NOMO-1 treated with DMSO at 0.1 percent for 48 hours (cell line): ENCODE results near the gene C5orf15.

Experiments used
- DNase-seq: peaks from one replicate; lab custom pipeline; 2025; ENCODE audit not compliant: unreplicated experiment; lab: John Stamatoyannopoulos, UW

Gene C5orf15

DNA sequence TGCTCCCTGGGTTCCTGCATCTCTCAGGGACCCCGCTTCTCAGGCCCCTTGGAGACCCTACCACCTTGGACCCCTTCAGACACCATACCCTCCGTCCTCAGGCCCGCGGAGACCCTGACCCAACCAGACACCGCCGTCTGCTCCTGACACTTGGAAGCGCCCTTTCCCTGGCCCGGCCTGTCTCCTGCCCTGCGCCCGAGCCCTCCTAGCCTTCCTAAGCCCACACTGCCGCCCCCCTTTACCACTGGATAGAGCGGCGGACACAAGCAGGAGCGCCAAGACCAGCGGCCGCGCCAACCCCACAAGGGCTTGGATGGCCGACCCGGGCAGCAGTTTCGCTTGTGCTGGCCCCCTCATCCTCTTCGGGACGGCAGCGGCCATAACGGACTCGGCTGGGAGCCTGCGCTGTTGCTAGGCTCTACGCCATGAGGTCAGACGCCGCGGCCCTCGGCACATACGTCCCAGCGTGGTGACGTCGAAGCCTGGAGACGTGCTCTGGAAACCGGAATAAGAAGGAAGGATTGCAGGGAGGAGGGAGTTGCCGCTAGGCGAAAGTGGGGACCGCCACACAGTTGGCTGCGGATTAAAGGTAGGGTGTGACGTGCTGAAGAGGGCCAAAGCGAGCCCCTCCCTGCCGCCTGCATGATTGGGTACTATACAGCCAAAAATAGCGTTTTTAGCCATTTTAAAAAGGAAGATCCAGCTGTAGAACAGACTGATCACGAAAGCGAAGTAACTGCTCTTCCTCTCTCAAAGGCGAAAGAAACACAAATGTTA, at the start of gene C5orf15:
C5orf15 (minus strand) TSS at position 422 of the 777 bp plus-strand sequence; CDS start at position 381, 41 bp downstream.
- peak; percentile 99 for DNase-seq

DNA sequence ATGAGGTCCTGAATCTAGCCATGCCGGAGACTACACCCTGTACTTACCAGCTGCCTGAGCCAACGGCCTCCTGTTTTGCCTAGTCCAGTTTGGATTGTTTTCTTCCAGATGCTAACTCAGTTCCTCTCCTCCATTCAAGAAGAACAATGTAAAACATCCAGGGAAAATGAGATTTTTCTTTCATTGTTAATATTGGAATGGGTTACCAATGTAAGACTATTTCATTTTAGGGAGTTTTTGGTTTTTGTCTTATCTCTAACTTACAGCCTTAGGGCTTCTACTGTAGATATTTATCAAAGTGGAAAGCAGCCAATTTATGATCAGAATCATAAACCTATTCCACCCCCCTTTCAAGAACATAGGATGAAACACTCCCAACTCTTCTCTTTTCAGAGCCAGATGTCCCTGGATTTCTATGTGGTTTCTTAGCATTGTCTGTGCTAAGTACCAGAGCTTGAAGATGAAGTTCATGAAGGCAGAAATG, 39.9 kb upstream of the C5orf15 start:
- DNase-seq, result no peak

DNA sequence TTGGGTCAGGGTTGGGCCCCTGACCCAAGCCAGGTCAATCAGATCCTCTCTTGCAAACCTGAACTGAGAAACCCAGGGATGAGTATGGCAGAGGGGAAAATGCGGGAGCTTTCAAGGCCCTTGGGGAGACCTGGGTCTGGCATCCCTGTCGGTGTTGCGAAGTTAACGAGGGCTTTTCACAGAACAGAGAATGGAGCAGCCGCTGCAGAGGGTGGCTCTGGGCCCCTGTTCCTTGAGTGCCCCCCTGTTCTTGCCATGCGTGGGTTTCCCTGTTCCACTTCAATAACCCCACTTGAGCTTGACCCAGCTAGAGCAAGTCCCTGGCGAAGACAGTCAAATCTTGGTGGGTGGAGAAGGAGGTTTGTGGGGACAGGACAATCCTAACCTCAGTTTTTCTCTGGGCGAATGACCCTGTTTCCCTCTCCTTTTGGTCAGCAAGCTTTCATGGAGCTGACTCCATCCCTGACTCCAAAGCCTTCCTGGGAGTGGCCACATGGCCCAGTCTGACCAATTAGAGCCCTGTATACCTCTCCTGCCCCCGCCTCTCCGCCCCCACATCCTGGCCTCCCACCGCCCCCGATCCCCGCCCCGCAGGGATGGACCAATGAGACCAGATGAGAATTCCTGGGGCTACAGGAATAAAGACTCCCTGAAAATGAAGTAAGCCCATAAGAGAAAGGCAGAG, 39.3 kb upstream of the C5orf15 start:
- DNase-seq, result no peak

GRCh38 chr5:134006115-134006514, 37.7 kb upstream of the C5orf15 start:
- DNase-seq, result no peak

DNA sequence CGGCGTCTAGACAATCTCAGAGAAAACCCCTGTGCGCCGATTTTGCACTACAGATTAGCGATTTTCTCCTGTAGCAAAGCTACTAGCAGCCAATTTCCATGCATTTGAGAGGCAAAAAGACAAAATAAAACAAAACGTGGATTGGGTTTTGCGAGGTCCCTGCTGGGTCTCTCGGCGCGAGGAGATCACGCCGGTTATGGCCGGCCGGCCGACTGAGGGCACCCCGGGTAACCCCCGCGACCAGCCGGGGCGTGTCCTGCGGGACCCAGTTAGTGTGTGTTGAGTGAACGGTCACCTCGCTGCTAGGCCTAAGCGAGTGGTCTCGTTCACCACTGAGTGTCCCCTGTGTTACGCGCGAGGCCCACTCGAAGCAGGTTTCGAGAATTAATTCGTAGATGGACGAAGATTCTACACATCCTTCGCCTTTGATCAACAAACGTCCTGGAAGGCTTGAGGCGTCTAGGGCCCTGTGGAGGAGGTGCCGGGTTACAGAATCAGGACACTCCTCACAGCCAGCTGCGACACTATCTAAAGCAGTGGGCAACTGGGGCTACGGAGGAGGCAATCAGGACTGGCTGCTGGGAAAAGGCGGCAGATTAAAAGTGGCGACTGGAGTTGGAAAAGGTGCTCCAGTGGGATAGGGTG, 37.1 kb upstream of the C5orf15 start:
- no peak for DNase-seq

DNA sequence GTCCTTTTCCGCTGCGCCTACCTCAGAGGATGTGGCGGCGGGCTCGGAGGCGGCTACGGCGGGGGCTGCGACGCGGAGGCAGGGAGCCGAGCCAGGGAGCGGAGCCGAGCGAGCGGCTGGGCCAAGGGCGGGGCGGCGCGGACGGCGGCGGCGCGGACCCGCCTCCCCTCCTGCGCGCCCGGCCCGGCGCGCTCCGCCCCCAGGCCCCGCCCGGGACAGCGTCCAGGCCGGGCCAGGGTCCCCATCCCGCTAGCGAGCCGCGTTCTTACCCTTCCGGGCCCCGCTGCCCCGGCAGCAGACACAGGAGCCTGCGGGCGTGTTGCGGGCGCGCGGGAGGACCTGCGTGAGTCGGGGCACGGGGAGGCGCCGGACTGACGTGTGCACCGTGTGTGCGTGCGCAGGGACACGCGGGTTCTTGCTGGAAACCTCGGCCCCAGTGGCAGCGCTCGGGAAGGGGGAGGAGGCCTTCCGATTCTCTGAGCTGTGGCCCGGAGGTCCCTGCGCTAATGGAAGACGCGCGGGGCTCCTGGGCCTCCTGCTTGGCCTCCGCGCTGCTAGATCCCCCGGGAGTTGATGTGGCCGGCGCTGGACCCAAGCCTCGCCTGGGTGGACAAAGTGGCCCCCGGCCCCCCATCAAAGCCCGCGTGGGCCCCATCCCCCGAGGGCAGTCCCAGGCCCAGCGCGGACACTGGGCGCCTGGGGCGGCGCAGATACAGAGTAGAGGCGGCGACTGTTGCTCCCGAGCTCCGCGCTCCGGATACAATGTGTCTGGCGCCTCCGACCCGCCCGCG, 36.4 kb upstream of the C5orf15 start, which contains the start of gene VDAC1:
VDAC1 (minus strand) TSS at position 350 of the 791 bp plus-strand sequence. CDS start 11,963 bp downstream, outside the sequence.
- peak; percentile 51 for DNase-seq

DNA sequence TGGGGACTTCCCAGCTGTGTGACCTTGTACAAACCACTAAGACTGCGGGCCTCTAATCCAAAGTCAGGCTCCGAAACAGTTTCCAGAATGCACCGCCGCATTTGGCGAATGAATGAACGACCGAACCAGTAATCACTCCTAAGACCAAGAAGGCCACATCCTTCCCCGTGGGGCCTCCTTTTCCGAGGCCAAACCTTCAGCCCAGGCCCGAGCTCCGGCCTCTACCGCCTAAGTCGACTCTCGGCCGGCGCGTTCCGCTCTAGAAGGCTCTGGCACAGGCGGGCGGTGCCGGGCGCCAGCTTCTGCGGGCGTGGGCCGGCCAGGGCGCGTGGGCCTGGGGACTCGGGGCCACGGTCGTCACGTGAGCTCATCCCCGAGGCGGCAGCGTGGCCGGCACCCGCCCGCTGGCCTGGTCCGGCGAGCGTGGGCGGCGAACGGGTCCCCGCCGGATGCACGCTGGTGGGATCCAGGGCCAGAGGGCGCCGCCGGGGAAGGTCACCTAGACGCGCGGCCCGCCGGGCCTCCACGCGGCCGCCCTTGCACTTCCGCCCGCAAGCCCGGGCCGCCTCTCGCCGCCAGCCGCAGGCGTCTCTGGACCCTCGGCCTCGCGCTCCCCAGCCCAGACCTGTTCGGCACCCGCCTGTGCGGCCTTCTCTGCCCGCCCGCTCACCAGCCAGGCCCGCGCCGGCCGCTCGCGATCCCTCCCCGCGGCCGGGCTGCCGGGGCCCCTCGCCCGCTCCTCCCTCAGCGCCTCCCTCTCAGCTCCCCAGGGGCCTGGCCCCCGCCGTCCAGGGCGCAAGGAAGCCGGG, 35.6 kb upstream of the C5orf15 start:
- DNase-seq, result peak; percentile 17

- DNase-seq, result no peak
Measured at GRCh38 chr5:134003064-134003816, 34.8 kb upstream of the C5orf15 start.

GRCh38 chr5:134001938-134002731, 33.7 kb upstream of the C5orf15 start:
- no peak for DNase-seq

DNA sequence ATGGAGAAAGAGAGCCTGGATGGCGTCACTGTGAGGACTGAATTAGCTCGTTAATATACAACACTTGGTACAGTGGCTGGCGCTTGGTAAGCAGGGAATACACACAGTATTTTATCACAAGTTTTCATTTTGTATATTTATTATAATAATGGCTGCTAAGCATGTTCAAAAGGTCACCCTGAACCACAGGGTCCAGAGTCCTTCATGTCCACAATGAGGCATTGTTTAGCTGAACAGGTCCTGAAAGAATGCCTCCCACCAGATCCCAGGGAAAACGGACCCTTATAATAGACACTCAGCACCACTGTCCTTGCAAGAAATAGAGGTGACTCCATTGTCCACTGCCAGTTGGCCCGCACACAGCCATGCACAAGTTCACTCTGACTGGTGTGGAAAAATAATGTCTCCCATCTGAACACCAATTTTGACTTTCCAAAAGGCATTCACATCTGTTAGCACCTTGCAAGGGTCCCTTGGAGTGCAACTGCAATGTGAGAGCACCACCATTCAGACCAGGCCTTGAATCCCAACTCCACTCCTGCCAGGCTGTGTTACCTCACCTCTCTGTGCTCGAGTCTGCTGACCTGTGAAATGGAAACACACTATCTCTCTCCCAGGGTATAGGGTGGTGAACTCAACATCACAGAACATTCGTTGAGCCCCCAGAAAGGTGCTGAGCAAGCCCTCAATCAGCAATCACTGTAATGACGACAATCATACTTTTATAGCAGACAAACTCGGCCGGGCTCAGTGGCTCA, 32.5 kb upstream of the C5orf15 start:
- no peak for DNase-seq

- no peak for DNase-seq
Measured at GRCh38 chr5:134000091-134000511, 31.7 kb upstream of the C5orf15 start.

DNA sequence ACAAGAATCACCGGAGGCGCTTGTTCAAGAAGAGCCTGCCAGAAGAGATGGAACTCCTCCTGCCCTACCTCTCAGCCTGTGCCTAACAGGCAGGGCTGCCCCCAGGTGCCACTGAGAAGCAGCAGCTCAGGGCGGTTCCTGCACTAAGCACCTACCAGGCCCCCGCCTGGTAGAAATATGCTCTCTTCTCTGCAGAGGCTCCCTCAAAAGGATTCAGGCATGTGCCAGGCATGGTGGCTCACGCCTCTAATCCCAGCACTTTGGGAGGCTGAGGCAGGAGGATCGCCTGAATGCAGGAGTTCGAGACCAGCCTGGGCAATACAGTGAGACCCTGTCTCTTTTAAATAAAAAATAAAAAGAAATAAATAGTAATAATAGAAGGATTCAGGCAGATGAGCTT, 30.4 kb upstream of the C5orf15 start:
- no peak for DNase-seq

DNA sequence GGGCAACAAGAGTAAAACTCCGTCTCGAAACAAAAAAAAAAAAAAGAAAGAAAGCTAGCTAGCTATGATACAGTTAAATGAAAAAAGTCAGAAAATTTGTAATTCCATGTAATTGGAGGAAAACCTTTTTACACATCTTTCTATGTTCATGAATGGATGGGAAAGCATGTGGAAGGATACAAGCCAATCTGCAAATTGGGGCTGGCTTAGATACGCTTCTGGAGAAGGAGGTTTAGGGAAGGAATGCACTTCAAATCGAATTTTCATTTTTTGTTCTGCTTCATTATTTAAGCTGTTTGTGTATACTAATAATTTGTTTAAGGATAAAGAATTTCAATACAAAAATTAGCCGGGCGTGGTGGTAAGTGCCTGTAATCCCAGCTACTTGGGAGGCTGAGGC, 29.6 kb upstream of the C5orf15 start:
- DNase-seq, result no peak

GRCh38 chr5:133996683-133997252, 28.3 kb upstream of the C5orf15 start:
- peak; percentile 1 for DNase-seq

- DNase-seq, result no peak
Measured at GRCh38 chr5:133995883-133996563, 27.6 kb upstream of the C5orf15 start.

DNA sequence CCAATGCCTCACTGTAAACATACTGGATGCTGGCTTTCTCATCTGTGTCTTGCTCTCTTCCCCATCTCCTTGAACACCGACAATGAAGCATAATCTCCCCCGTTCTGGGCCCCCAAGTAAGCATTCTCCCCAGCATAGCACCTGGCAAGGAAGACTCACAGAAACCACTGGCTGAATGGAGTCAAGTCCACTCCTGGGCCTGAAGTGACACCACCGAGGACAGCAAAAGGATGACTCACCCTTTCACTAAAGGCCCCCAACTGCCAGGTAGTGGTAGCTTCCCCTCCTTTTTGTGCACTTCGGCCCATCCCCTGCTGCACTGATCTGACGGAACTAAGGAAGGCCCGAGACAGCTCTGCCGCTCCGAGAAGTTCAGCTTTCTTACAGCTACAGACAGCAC, 26.9 kb upstream of the C5orf15 start:
- DNase-seq, result no peak

DNA sequence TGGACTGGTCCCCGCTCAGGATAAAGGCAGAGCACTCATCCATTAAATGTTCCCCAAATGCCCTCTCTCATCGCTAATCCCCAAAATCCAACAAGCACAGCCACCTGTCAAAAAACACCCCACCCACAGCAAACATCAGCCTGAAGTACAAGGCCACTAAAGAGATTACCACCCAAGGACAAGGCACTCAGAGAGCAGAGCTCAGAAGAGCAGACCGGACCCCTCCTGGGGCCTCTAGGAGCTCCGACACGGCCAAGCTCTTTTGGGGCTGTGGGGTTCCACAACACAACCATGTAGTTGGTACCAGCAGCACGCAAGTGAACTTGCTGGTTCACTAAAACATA, 26.5 kb upstream of the C5orf15 start:
- DNase-seq, result no peak
